ENCODE measurements around the gene UQCC5. TPM values are rescaled to one million over a fixed set of nuclear protein-coding genes. Genes with fewer than 3 reads are reported as not detected.

UQCC5 gene
- total and polyA plus RNA-seq, 2 experiments from 2014 or later: 0.32 to 64.2 TPM

GRCh38 chr3:52546111-52546901 is 9.9 kb downstream of the UQCC5 start:
- WGBS, 2 experiments (ENCODE audit: low coverage in 1 of 2, low lambda C conversion rate in 2 of 2, missing lambda C conversion rate in 2 of 2): 67% methylated on average over 3 of the region's 3 CpGs
- Histone ChIP-seq H3K4me2 (ENCODE audit: unreplicated experiment) (peak overlapping the region; percentile 32), H3K4me1 (ENCODE audit: insufficient read depth) (peaks cover 19% of the 10 kb centered on the region), H2AFZ (no peak overlapping the region), H3K36me3 (ENCODE audit: low read depth) (peaks cover 36% of the 10 kb centered on the region), H3K9me2 (ENCODE audit: insufficient read depth) (no peaks in the 10 kb centered on the region), H3K79me2 (ENCODE audit: insufficient read depth) (peaks cover 66% of the 10 kb centered on the region), H3K27me3 (replicated peaks; ENCODE audit: insufficient read depth) (no peaks in the 10 kb centered on the region), H3K9ac (peak overlapping the region; percentile 16), H3K4me3 (no peak overlapping the region), H3K9me3 (ENCODE audit: low read depth) (no peaks in the 10 kb centered on the region), H3F3A (ENCODE audit: insufficient read depth) (peaks cover 44% of the 10 kb centered on the region), H3K27ac (peak overlapping the region; percentile 57), H4K20me1 (ENCODE audit: insufficient read depth) (no peaks in the 10 kb centered on the region)
- TF ChIP-seq EZH2 (IDR thresholded peaks at IDR 0.05; ENCODE audit: insufficient read depth, poor library complexity, severe bottlenecking): no peak
- TF ChIP-seq EZH2phosphoT487 (IDR thresholded peaks at IDR 0.05; ENCODE audit: insufficient read depth, low read depth): no peak
- in situ Hi-C loops (cut with MboI): no loop called here
- DNase-seq: peak; percentile 65

- Histone ChIP-seq H2AFZ (no peak overlapping the region), H3K4me1 (ENCODE audit: insufficient read depth) (peaks cover 19% of the 10 kb centered on the region), H4K20me1 (ENCODE audit: insufficient read depth) (no peaks in the 10 kb centered on the region), H3K27ac (peak overlapping the region; percentile 57; the same call in 1 of the 2 replicates), H3K79me2 (ENCODE audit: insufficient read depth) (peaks cover 61% of the 10 kb centered on the region), H3K4me2 (ENCODE audit: unreplicated experiment) (no peak overlapping the region), H3K9ac (no peak overlapping the region), H3F3A (ENCODE audit: insufficient read depth) (peaks cover 44% of the 10 kb centered on the region), H3K9me2 (ENCODE audit: insufficient read depth) (no peaks in the 10 kb centered on the region), H3K4me3 (no peak overlapping the region), H3K36me3 (ENCODE audit: low read depth) (peaks cover 44% of the 10 kb centered on the region), H3K9me3 (ENCODE audit: low read depth) (no peaks in the 10 kb centered on the region), H3K27me3 (replicated peaks; ENCODE audit: insufficient read depth) (no peaks in the 10 kb centered on the region)
- in situ Hi-C loops (cut with MboI): no loop called here
- TF ChIP-seq EZH2phosphoT487 (IDR thresholded peaks at IDR 0.05; ENCODE audit: insufficient read depth, low read depth) (no peak), EZH2 (IDR thresholded peaks at IDR 0.05; ENCODE audit: insufficient read depth, poor library complexity, severe bottlenecking) (no peak)
- DNase-seq: no peak
- 52 to 76% methylated on average over 2 of the region's 2 CpGs for WGBS, 2 experiments (ENCODE audit: low coverage in 1 of 2, low lambda C conversion rate in 2 of 2, missing lambda C conversion rate in 2 of 2)
Measured at GRCh38 chr3:52547143-52547542, 10.7 kb downstream of the UQCC5 start.

GRCh38 chr3:52551118-52551517 is 14.7 kb downstream of the UQCC5 start:
- Histone ChIP-seq H2AFZ (no peak overlapping the region), H3F3A (ENCODE audit: insufficient read depth) (peaks cover 26% of the 10 kb centered on the region), H3K9me2 (ENCODE audit: insufficient read depth) (no peaks in the 10 kb centered on the region), H3K9ac (no peak overlapping the region), H3K27me3 (replicated peaks; ENCODE audit: insufficient read depth) (no peaks in the 10 kb centered on the region), H3K36me3 (ENCODE audit: low read depth) (peaks cover 56% of the 10 kb centered on the region), H3K4me1 (ENCODE audit: insufficient read depth) (peaks cover 24% of the 10 kb centered on the region), H4K20me1 (ENCODE audit: insufficient read depth) (no peaks in the 10 kb centered on the region), H3K4me3 (no peak overlapping the region), H3K79me2 (ENCODE audit: insufficient read depth) (peaks cover 28% of the 10 kb centered on the region), H3K9me3 (ENCODE audit: low read depth) (no peaks in the 10 kb centered on the region), H3K27ac (no peak overlapping the region), H3K4me2 (ENCODE audit: unreplicated experiment) (no peak overlapping the region)
- TF ChIP-seq EZH2 (IDR thresholded peaks at IDR 0.05; ENCODE audit: insufficient read depth, poor library complexity, severe bottlenecking): no peak
- no peak for TF ChIP-seq EZH2phosphoT487 (IDR thresholded peaks at IDR 0.05; ENCODE audit: insufficient read depth, low read depth)
- no peak for DNase-seq
- in situ Hi-C loops (cut with MboI): no loop called here

DNA sequence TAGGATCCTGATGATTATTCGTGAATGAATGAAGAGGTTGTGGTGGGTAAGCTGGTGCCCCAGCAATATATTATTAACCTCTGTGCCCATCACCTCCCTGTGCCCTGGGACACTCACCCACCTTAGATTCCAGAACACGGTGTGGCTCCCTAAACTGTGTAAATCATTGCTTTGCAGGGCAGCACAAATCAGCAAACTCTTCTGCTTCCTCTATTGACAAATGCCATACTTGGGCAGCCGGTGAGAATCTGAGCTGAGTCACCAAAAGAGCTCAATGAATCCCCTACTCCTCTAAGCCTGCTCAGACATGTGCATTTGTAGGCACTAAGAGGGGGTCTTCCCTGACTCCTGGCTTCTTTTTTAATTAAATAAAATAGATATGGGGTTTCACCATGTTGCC is 15.7 kb downstream of the UQCC5 start:
- Histone ChIP-seq H2AFZ (no peak overlapping the region), H3K79me2 (ENCODE audit: insufficient read depth) (peaks cover 26% of the 10 kb centered on the region), H4K20me1 (ENCODE audit: insufficient read depth) (no peaks in the 10 kb centered on the region), H3K36me3 (ENCODE audit: low read depth) (peaks cover 53% of the 10 kb centered on the region), H3F3A (ENCODE audit: insufficient read depth) (peaks cover 24% of the 10 kb centered on the region), H3K4me3 (no peak overlapping the region), H3K9me3 (ENCODE audit: low read depth) (no peaks in the 10 kb centered on the region), H3K4me1 (ENCODE audit: insufficient read depth) (peaks cover 20% of the 10 kb centered on the region), H3K4me2 (ENCODE audit: unreplicated experiment) (no peak overlapping the region), H3K9me2 (ENCODE audit: insufficient read depth) (no peaks in the 10 kb centered on the region), H3K9ac (no peak overlapping the region), H3K27ac (no peak overlapping the region), H3K27me3 (replicated peaks; ENCODE audit: insufficient read depth) (no peaks in the 10 kb centered on the region)
- 74 to 85% methylated on average over 3 of the region's 3 CpGs for WGBS, 2 experiments (ENCODE audit: low coverage in 1 of 2, low lambda C conversion rate in 2 of 2, missing lambda C conversion rate in 2 of 2)
- DNase-seq: peak; percentile 26
- in situ Hi-C loops (cut with MboI): no loop called here
- TF ChIP-seq EZH2phosphoT487 (IDR thresholded peaks at IDR 0.05; ENCODE audit: insufficient read depth, low read depth) (no peak), EZH2 (IDR thresholded peaks at IDR 0.05; ENCODE audit: insufficient read depth, poor library complexity, severe bottlenecking) (no peak)
